Spleen (tissue), 11 donors: ENCODE data around the gene KARS1. TPM values are rescaled to one million over a fixed set of nuclear protein-coding genes. Genes with fewer than 3 reads are reported as not detected.

ENCODE experiments used
- DNase-seq: peaks from one replicate; pipeline ENCODE4 v3.0.0-alpha.2; 2020
- H3K27ac ChIP-seq, 8 donors: fragments of 200-600 bp; sonication (generic) in 7 of 8; 1 replicate in 4 of 8; 2 replicates in 4 of 8; pipeline versions ENCODE4 v1.5.0 to v1.8.0; 2016 to 2021; ENCODE audit warnings: inconsistent platforms in 4 of 8, mild to moderate bottlenecking in 4 of 8, moderate library complexity in 1 of 8
- H3K27me3 ChIP-seq, 7 donors: fragments of 200-600 bp; sonication (generic) in 6 of 7; replicated peaks in 1 of 7; 1 replicate in 4 of 7; 2 replicates in 3 of 7; pipeline versions ENCODE4 v1.5.0 to v1.8.0; 2016 to 2021; ENCODE audit warnings: inconsistent platforms in 3 of 7, mild to moderate bottlenecking in 1 of 7
- H3K36me3 ChIP-seq, 6 donors: fragments of 200-600 bp; sonication (generic) in 5 of 6; 1 replicate in 4 of 6; 2 replicates in 2 of 6; pipeline versions ENCODE4 v1.5.0 to v1.8.0; 2016 to 2021; ENCODE audit warnings: inconsistent platforms in 2 of 6
- H3K4me1 ChIP-seq, 6 donors: fragments of 200-600 bp; sonication (generic) in 5 of 6; 1 replicate in 3 of 6; 2 replicates in 3 of 6; pipeline versions ENCODE4 v1.5.0 to v1.8.0; 2016 to 2021; ENCODE audit warnings: inconsistent platforms in 3 of 6
- H3K4me3 ChIP-seq, 8 donors: fragments of 200-600 bp; sonication (generic) in 7 of 8; 1 replicate in 4 of 8; 2 replicates in 4 of 8; pipeline versions ENCODE4 v1.5.0 to v1.8.0; 2016 to 2021; ENCODE audit warnings: inconsistent platforms in 4 of 8, mild to moderate bottlenecking in 4 of 8, moderate library complexity in 2 of 8
- H3K9me3 ChIP-seq, 8 donors: fragments of 200-600 bp; sonication (generic) in 7 of 8; 1 replicate in 4 of 8; 2 replicates in 4 of 8; pipeline versions ENCODE4 v1.5.0 to v1.8.0; 2016 to 2021; ENCODE audit warnings: inconsistent platforms in 4 of 8
- CTCF ChIP-seq, 11 experiments: fragments of 200-600 bp in 7 of 11; fragments of 450-650 bp in 4 of 11; sonication (generic) in 4 of 11; IDR thresholded peaks in 8 of 11; conservative IDR thresholded peaks in 3 of 11; 1 replicate in 7 of 11; 2 replicates in 4 of 11; pipeline versions ENCODE4 v1.4.0 to v1.8.0; 2016 to 2021; ENCODE audit warnings: antibody characterized with exemption in 11 of 11, inconsistent platforms in 4 of 11, mild to moderate bottlenecking in 1 of 11
- POLR2A ChIP-seq, 3 donors: fragments of 450-650 bp; IDR thresholded peaks; one replicate each; pipeline ENCODE4 v1.5.1; 2017; ENCODE audit warnings: antibody characterized with exemption in 3 of 3, mild to moderate bottlenecking in 1 of 3
- POLR2AphosphoS5 ChIP-seq, 3 donors: sonication (generic); formaldehyde crosslinking; IDR thresholded peaks; one replicate each; pipeline ENCODE4 v1.5.1; 2017; ENCODE audit warnings: antibody characterized with exemption in 3 of 3
- WGBS, 5 donors: extraction: QIAGEN DNeasy Blood & Tissue Kit in 3 of 5; methylation state at CpG; one replicate each; pipeline versions ENCODE4 v1.1.5 to v1.1.7; 2013 to 2018; 5-methylcytosine and 5-hydroxymethylcytosine counted together
- intact Hi-C: fragments of 100-400 bp; cut with DNase I; formaldehyde crosslinking; loops from one replicate; pipeline ENCODE4 v1.15.0; 2023; ENCODE audit warnings: low total_unique reads
- polyA plus RNA-seq, 3 donors: library from polyadenylated mRNA; stranded (reverse); fragments of 200-250 nt; gene quantifications; one replicate each; pipeline ENCODE4 v1.2.1, GENCODE V29; 2013
- total RNA-seq, 7 donors: library from RNA; depleted of rRNA in 3 of 7; stranded (reverse); fragments of >200 nt in 3 of 7; fragmentation: NEBNext Ultra II Directional in 4 of 7; extraction: Animal tissue kit (Norgen Biotek cat#: 25700) in 4 of 7; gene quantifications; one replicate each; pipeline versions ENCODE4 v1.1.0 to v1.2.1, GENCODE V29; 2016 to 2021
- donor health status: healthy with polysubstance abuse.
- donor health status: DM: no; HTN: no; CAD: no; lungs with moderate emphysema.
- donor health status: DM: no; HTN: no; CAD: no.
- donor health status: Bipolar disorder and iron deficiency.
- donor health status: healthy.
- donor health status: DM: no; HTN: no; CAD: no.
- donor health status: DM: yes; HTN: yes; CAD: no.

KARS1 gene
- total and polyA plus RNA-seq, 10 donors, result 63.7 to 97.7 (median 87.6) TPM

- TF ChIP-seq POLR2AphosphoS5 (IDR thresholded peaks at IDR 0.05), result no peak
- TF ChIP-seq CTCF (IDR thresholded peaks at IDR 0.05 in 8 of 11, conservative IDR thresholded peaks at IDR 0.05 in 3 of 11), result no peak
- TF ChIP-seq POLR2A (IDR thresholded peaks at IDR 0.05), result no peak
- H3K9me3 ChIP-seq, result no peaks in the 10 kb centered on the region
- H3K27me3 ChIP-seq, result no peaks in the 10 kb centered on the region
- peak overlapping the region in 4 of 8 donors; percentile 47 to 75 (median 62) for H3K27ac ChIP-seq
- WGBS, 5 donors, result 91 to 96% (median 92%) methylated on average over 4 of the region's 4 CpGs
- peaks cover 9 to 41% (median 32%) of the 10 kb centered on the region in 6 donors for H3K4me1 ChIP-seq
- H3K4me3 ChIP-seq, result no peak overlapping the region
- no peak for DNase-seq
- intact Hi-C loops, result loop anchor here (10.0 kb wide), 1 partner anchor 162 kb away; the partner anchor contains the start of gene TMEM170A
- H3K36me3 ChIP-seq, result peaks cover 8 to 72% (median 60%) of the 10 kb centered on the region in 6 donors
Observed at GRCh38 chr16:75626806-75627205, 20.7 kb downstream of the KARS1 start.

GRCh38 chr16:75624921-75625334, 22.5 kb downstream of the KARS1 start:
- Histone ChIP-seq H3K4me3 (no peak overlapping the region), H3K27me3 (no peaks in the 10 kb centered on the region), H3K27ac (no peak overlapping the region), H3K9me3 (no peaks in the 10 kb centered on the region), H3K4me1 (peaks cover 14 to 60% (median 51%) of the 10 kb centered on the region in 6 donors), H3K36me3 (peaks cover 3 to 59% (median 45%) of the 10 kb centered on the region in 6 donors)
- WGBS, 5 donors, result 80 to 92% (median 89%) methylated on average over 4 of the region's 4 CpGs
- no peak for DNase-seq
- no peak for TF ChIP-seq POLR2AphosphoS5 (IDR thresholded peaks at IDR 0.05)
- no peak for TF ChIP-seq POLR2A (IDR thresholded peaks at IDR 0.05)
- TF ChIP-seq CTCF (IDR thresholded peaks at IDR 0.05 in 8 of 11, conservative IDR thresholded peaks at IDR 0.05 in 3 of 11), result no peak
- intact Hi-C loops, result loop anchor here (5.0 to 10.0 kb wide), 2 partner anchors 58 to 160 kb away; partner anchors contain the start of genes GABARAPL2 and TMEM170A

GRCh38 chr16:75622761-75623605, 24.5 kb downstream of the KARS1 start, which contains the start of gene ADAT1:
ADAT1 (minus strand) TSS chr16:75623281; CDS start chr16:75620799, 2,482 bp downstream.
- DNase-seq, result peak; percentile 100
- intact Hi-C loops, result loop anchor here (5.0 to 10.0 kb wide), 2 partner anchors 56 to 158 kb away; partner anchors contain the start of genes GABARAPL2 and TMEM170A
- H3K36me3 ChIP-seq, result peaks cover 0 to 59% (median 38%) of the 10 kb centered on the region in 6 donors
- H3K27me3 ChIP-seq, result no peaks in the 10 kb centered on the region
- peak within 1 kb of the TSS; percentile 62 to 94 (median 78) for H3K4me3 ChIP-seq
- WGBS, 5 donors, result 1% methylated on average over 45 to 62 of the region's 62 CpGs
- H3K27ac ChIP-seq, result peak within 1 kb of the TSS; percentile 89 to 97 (median 94)
- peak in 3 of 11 experiments; percentile 17 to 47 (median 38) for TF ChIP-seq CTCF (IDR thresholded peaks at IDR 0.05 in 8 of 11, conservative IDR thresholded peaks at IDR 0.05 in 3 of 11)
- peak; percentile 97 to 99 (median 98) for TF ChIP-seq POLR2AphosphoS5 (IDR thresholded peaks at IDR 0.05)
- TF ChIP-seq POLR2A (IDR thresholded peaks at IDR 0.05), result peak; percentile 58 to 80 (median 74)
- H3K4me1 ChIP-seq, result peaks cover 14 to 62% (median 46%) of the 10 kb centered on the region in 6 donors
- no peaks in the 10 kb centered on the region for H3K9me3 ChIP-seq

GRCh38 chr16:75621170-75621477, 26.3 kb downstream of the KARS1 start:
- peaks cover 0 to 59% (median 36%) of the 10 kb centered on the region in 6 donors for H3K36me3 ChIP-seq
- TF ChIP-seq CTCF (IDR thresholded peaks at IDR 0.05 in 8 of 11, conservative IDR thresholded peaks at IDR 0.05 in 3 of 11) (peak in 5 of 11 experiments; percentile 9 to 43 (median 18)), POLR2A (IDR thresholded peaks at IDR 0.05) (no peak), POLR2AphosphoS5 (IDR thresholded peaks at IDR 0.05) (no peak)
- 15 to 26% (median 17%) methylated on average over 2 of the region's 2 CpGs for WGBS, 5 donors
- DNase-seq, result no peak
- no peaks in the 10 kb centered on the region for H3K9me3 ChIP-seq
- H3K27ac ChIP-seq, result peak overlapping the region in 5 of 8 donors; percentile 55 to 97 (median 96)
- H3K27me3 ChIP-seq, result no peaks in the 10 kb centered on the region
- peaks cover 11 to 47% (median 37%) of the 10 kb centered on the region in 6 donors for H3K4me1 ChIP-seq
- intact Hi-C loops, result loop anchor here (5.0 to 10.0 kb wide), 2 partner anchors 54 to 156 kb away; partner anchors contain the start of genes GABARAPL2 and TMEM170A
- peak overlapping the region in 1 of 8 donors; percentile 94 for H3K4me3 ChIP-seq
